GM21576 (cell line): ENCODE results near the gene PPA1.
"Not testable (repeated sequence)": the region's sequence is repeated elsewhere in the genome, so short reads cannot be mapped to it uniquely, and the experiment has no call there.

Experiments used
- ATAC-seq: cut with Tn5 transposase; IDR thresholded peaks from one replicate; pipeline ENCODE4 v1.9.1; 2021; ENCODE audit warnings: mild to moderate bottlenecking, moderate library complexity; ENCODE audit not compliant: unreplicated experiment

Gene PPA1

DNA sequence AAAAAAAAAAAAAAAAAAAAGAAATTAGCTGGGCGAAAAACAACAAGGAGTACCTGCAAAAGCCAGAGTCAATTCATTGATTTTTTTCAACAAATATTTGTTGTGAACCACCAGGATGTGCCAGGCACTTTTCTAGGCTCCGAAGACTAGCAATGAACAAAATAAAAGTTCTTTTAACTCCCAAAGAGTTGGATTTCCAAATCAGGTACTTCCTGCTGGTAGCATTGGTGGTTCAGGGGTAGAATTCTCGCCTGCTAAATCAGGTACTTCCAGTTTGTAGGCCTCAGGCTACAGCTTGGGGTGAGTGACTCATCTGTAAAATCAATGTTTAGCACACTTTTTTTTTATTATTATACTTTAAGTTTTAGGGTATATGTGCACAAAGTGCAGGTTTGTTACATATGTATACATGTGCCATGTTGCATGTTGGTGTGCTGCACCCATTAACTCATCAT, 10.9 kb downstream of the PPA1 start:
- no peak for ATAC-seq

DNA sequence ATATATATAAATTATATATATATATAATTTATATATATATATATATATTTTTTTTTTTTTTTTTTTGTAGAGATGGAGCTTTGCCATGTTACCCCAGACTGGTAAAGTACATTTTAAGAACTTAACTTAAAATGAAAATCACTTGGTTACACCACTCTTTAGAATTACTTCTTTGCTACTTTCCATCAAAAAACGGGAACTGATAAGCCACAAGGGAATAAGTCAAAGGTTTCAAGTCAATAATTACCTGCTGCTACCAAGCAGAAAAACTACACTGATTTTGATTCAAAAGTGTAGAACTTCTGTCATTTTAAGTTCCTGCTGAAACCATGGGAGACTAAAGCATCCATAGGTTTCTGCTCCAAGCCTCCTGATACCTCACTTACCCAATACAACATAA, 12.2 kb downstream of the PPA1 start:
- no peak for ATAC-seq

DNA sequence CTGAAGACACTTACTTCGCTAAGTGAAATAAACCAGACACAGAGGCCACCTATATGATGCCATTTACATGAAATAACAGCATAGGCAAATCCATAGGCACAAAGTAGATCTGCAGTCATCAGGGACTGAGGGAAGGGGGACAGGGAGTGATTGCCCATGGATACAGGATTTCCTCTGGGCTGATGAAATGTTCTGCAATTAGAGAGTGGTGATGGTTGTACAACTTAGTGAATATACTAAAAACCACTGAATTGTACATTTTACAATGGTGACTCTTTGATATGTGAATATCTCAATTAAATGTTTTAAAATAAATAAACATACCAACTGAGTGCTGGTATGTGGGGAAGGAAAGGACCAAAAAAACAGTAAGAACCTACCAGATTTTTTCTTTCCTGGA, 20.4 kb downstream of the PPA1 start:
- ATAC-seq: no peak

DNA sequence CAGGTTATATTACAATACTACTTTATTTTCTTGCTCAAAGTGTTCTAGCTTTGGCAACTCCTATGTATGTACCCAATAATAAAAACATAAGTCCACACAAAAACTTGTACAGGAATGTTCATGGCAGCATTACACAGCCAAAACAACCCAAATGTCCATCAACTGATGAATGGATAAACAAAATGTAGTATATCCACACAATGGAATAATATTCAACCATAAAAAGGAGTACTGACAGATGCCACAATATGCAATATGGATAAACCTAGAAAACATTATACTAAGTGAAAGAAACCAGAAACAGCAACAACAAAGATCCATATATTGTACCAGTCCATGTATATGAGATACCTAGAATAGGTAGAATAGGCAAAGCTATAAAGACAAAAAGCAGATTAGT, 21.0 kb downstream of the PPA1 start:
- no peak for ATAC-seq

DNA sequence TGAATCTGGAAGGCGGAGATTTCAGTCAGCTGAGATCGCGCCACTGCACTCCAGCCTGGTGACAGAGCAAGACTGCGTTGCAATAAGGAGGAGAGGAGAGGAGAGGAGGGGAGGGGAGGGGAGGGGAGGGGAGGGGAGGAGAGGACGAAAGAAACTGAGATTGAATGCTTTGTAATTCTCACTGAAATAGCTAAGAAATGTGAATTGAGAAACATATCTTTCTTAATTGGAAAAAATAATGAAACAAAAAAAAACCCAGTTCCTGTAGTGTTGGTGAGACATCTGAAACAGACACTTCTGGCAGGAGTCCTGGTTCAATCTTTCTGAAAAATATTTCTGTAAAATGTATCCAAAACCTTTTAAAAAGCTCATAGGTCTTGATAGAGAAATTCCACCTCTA, 26.5 kb downstream of the PPA1 start:
- ATAC-seq: no peak

DNA sequence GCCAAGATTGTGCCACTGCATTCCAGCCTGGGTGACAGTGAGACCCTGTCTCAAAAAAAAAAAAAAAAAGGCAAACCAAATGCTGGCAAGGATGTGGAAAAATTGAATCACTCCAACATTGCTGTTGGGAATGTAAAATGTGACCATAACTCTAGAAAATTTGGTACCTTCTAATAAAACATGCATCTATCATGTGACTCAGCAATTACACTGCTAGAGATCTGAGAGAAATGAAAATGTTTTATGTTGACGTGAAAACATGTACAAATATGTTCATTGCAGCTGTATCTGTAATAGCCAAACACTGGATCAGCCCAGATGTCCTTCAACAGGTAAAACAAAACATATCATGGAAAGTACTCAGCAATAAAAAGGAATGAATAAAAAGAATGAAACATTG, 32.1 kb downstream of the PPA1 start:
- ATAC-seq: no peak

DNA sequence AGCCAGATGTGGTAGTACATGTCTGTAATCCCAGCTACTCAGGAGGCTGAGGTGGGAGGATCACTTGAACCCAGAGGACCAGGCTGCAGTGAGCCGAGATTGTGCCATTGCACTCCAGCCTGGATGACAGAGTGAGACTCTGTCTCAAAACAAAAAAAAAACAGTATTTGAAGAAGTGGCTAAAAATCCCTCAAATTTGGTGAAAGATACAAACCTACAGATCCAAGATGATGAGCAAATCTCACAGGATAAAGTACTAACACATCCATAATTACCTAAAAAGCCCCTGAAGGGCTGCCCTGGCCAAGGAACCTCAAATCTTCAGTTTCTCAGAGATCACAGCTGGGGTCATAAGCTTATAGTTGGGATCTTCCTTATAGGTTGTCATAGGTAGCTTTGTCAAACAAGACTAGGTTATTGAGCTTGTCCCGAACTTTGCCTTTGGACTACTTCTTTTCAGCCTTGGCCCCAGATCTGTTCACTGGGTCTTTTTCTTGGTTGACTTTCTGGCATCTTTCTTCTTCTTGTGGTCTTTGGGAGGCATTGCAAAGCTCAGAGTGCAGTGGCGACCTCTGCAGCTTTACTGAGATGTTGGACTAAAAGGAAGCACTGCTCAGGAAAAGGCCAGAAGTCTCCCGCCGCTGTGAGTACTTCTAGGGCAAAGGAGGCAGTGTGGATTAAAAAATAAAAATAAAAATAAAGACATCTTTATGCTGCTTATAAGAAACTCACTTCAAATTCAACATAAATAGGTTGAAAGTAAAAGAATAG, 34.3 kb downstream of the PPA1 start:
- no peak for ATAC-seq

DNA sequence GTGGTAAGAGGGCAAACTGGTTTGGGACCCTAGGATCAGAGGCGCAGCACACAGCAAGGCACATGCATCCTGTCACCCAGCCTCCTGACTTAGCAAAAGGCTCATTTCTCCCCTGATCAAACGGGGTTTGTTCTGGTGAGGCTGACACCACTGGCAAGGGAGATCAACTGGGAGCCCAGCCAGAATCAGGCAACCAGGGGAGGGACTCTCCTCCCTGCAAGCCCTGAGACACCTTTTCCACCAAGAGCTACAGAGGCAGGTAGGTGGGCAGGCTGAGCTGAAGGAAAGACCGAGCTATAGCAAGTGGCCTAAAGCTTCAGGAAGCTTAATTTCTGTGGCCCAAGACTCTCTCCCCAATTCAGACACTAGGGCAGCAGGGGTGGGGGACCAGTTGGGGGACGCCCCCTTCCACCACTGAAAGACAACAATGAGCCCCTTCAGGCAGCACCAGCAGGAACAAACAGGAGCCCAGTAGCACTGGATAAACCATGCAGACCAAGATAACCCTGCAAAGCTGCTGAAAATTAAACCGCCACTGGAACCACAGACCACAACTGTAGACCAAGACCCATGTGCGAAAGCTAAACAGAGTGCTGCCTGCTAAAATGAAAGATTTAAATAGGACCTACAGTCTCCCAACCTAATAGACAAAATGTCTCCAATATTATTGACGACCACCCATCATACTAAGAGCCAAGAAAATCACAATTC, 35.8 kb downstream of the PPA1 start:
- no peak for ATAC-seq

DNA sequence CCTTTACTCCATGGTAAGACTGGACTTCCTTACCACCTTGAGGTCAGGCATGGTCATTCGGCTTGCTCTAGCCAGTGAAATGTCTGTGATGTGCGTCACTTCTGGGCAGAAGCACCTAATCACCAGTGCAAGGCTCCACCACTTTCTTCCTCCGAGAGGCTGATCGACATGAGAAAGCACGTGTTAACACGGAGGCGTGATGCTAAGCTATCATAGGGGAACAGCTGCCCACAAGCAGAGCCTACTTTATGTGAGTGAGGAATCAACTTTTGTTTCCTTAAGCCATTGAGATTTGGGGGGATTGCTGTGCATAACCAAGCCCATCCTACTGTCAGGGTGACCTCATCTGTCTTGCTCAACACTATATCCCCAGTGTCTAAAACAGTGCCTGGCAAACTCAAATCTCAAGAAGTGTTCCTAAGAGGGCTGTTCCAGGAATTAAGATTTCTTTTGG, 39.8 kb downstream of the PPA1 start:
- ATAC-seq: no peak

DNA sequence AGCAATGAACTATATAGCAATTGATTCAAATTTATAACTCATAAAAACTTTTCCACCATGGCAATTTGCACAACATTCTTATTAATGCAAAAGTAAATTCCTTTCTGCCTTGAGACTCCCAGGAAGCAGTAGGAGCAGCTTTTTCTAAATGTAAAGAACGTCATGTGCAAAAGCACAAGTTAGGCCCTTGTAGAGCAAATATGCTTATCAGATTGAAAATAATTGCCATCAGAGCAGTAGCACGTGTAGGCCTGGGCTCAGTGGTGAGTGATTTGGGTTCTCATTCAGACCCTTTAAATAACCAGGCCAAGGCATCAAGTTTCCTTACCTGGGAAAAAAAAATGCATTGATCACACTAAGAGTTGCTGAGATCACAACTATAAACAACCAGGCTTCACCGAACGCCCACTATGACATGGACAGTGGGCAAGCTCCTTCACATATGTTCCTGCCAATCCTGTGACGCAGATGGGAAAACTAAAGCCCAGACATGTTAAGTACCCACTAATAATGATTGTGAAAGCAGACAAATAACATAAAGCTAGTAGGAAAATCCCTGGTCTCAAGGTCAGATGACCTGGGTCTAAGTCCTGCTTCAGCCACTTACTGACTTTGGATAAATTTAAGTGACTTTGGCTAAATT, 40.8 kb downstream of the PPA1 start:
- no peak for ATAC-seq

DNA sequence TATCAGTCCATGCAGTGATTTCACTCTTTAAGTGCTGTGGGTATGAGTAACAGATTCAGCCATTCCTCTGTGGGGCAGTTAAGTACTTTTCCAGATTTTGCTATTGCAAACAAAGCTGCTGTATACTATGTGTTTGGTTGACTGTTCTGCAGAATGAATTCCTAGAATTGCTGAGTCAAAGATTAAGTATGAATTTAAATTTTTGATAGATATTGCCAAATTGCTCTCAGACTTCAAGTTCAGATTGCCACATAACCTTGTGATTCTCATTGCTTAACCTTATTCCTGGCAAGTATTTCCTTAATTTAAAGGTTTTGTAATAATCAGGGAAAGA, 41.3 kb downstream of the PPA1 start:
- ATAC-seq: no peak

DNA sequence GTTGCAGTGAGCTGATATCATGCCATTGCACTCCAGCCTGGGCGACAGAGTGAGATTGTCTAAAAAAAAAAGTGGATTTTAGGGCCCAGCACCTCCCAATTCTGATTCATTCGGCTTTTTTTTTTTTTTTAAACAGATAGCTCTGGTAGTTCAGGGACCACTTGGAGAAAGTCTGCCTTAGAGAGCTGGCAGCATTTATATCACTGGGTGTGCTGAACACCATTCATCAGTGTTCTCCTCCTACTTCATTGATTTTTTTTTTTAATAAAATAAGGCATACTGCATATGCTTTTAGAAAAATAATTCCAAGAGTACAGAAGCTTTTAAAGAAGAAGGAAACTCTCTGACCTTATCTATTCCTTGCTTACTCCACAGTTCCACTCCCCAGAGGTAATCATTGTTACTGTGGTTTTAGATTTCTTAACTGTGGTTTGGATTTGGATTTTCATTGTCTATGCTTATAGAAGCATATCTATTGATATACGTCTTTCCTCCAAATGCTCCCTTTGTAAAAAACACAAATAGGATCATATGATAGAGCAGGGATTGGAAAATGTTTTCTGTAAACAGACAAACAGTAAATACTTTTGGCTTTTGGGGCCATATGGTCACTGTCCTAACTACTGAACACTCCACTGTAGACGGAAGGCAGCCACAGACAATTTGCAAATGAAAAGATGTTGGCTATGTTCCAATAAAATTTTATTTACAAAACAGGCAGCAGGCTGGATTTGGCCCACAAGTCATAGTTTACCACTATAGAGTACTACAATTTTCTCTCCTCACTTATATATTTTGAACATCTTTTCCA, 41.9 kb downstream of the PPA1 start:
- ATAC-seq: no peak

DNA sequence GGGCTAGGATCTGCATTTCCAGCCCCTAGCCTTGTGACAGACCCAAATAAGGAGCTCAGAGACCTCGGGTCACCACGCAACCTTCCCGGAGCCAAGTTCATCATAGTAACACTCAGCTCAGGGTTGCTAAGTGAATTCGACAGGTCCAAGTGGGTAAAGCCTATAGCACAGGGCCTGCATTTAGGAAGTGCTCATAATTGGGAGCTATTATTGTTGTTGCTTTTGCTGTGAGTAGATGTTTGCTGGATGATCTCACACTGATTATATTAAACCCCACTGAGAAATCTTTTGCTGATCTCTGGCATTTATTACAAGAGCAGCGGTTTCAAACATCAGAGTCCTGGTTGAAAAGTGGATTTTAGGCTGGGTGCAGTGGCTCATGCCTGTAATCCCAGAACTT, 42.6 kb downstream of the PPA1 start:
- no peak for ATAC-seq

DNA sequence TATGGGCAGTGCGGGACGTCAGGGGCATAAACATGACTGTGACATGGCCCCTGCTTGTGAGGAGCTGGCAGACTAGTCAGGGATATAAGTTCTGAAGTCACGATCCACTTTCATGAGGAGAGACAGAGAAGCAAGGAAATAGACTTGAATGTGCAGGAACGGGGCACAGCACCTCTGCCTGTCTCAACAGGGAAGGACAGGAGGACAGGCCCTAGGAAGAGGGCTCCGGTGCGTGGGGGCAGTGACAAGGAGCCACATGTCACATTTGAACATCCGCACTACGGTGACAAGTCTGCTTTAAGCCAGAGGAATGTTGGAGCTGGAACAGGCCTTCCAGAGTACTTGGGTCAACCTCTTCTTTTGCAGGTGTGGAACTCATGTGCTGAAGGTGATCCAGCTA, 43.1 kb downstream of the PPA1 start:
- no peak for ATAC-seq

DNA sequence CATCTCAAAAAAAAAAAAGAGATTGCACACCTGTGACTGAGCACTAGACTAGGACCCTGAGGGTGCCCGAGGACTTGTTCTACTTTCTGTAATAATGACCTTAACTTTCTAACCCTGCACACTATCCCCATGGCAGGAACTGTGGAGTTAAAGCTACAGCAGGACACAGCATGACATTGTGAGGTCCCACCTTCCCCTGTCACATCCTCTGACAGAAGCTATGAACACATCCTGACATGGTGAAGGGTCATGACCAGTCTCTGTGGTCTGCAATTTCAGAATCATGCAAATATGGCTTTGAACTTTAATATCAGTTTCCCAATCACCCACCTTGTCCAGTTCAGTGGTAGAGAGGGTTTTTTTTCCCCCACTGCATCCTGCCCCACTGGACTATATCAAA, 44.5 kb downstream of the PPA1 start:
- no peak for ATAC-seq

DNA sequence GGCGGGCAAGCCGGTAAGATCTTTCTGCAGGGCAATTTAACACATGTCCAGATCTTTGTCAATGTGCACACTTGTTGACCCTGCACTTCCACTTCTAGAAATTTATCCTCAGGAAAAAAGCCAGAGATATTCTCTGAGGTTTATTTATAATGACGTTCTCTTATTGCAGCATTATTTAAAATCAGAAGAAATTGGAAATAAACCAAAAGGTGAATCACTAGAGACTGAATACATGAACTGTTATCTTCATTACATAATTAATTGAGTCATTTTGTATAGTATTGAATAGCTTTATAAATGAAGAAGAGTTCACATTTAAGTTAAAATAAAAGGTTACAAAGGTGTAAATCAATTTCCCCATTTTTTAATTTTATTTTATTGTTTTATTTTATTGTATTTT, 46.7 kb downstream of the PPA1 start:
- ATAC-seq: no peak

DNA sequence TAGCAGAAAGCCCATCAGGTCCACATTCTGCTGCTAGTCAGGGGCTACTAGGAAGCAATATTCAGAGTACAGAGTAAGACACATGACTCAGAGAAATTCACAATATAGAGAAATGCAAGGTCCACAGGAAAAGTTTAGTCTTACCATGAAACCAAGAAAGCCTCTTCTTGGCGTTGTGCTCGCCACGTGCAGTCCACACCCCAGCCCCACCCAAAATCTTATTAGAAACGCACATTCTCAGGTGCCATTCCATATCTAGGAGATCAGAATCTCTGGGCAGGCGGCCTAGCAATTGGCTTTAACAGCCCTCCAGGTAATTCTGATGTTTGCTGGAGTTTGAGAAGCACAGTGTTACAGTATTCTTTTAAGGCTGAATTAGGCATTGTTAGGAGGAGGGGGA, 47.1 kb downstream of the PPA1 start:
- no peak for ATAC-seq

DNA sequence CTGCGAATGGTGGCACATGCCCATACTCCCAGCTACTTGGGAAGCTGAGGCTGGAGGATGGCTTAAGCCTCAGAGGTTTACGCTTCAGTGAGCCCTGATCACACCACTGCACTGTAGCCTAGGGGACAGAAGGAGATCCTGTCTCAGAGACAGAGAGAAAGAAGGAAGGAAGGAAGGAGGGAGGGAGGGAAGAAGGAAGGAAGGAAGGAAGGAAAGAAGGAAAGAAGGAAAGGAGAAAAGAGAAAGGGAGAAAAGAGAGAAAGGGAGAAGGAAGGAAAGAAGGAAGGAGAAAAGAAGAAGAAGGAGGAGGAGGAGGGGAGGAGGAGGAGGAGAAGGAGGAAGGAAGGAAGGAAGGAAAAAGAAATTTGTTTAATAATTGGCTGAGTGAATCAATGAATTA, 49.9 kb downstream of the PPA1 start:
- ATAC-seq: no peak

DNA sequence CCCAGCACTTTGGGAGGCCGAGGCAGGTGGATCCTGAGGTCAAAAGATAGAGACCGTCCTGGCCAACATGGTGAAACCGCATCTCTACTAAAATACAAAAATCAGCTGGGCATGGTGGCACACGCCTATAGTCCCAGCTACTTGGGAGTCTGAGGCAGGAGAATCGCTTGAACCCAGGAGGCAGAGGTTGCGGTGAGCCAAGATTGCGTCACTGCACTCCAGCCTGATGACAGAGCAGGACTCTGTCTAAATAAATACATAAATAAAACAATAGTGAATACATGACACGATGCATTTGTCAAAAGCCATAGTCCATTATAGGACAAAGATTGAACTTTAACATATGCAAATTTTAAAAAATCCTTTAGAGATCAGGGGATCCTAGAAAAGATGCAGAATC, 54.0 kb downstream of the PPA1 start:
- ATAC-seq: not testable (repeated sequence)

DNA sequence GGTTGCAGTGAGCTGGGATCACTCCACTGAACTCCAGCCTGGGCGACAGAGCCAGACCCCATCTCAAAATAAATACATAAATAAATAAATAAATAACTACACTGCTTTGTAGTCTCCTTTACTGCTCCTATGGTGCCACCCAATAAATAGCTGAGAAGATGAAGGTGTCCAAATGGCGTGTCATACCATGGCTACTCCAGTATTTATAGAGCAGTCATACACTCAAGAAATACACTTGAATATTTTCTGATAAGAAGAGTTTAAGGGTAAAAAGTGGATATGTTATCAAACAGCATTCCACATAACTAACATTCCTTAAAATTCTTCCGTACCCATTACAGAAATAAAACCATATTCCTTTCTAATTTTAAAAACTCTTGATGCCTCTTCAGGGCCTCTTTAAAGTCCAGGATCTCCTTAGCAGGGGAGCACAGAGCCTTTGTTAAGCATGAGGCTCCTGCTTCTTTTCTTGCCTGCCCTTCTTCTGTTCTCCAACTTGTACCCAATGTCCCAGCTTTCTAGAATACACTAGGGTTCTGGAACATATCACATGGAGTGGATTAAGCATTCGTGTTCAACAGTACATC, 55.0 kb downstream of the PPA1 start:
- ATAC-seq: no peak

DNA sequence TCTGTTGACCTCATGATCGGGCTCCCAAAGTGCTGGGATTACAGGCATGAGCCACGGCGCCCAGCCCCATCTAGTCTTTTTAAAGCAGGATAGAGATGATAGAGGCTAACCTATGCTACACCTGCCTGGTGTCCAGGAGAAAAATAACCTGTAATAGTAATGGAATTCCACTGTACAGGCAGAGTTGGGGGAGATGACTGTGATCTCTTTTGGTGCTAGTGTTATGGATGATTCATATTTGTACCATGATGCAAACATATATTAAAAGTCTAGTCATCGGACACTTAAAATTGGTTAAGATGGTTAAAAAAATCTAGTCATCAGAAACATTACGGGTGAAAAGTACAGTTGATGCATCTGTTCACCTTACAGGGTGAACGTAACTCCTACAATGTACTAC, 56.8 kb downstream of the PPA1 start:
- ATAC-seq: no peak
